VCaP (cell line): Measurements from ENCODE around the gene WNT16.

Experiments used
- H3K27ac ChIP-seq: fragments of 450-650 bp; 2 replicates; pipeline ENCODE4 v1.5.1; 2017
- CTCF ChIP-seq: fragments of 450-650 bp; conservative IDR thresholded peaks from 2 replicates; pipeline ENCODE4 v1.5.1; 2017; ENCODE audit warnings: mild to moderate bottlenecking, moderate library complexity

Gene WNT16

DNA sequence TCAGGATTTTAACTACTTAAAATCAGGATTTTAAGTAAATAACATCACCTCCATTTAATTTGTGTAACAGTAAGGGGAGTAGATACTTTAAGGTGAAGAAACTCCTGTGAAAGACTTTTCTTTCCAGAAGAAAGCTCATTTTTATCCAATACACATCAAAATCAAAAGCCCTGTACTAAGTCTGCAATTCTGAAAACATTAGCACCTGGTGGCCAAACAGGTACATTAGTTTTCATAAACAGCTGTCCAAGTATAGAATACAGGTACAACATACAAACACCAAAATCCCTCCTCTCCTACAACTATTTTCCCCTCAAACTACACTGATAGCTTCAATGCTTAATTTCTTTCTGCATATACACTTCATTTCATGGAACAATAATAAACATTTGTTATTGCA lies 44.4 kb downstream of the WNT16 start:
- no peak overlapping the region for H3K27ac ChIP-seq

GRCh38 chr7:121376979-121377378 lies 48.2 kb downstream of the WNT16 start:
- H3K27ac ChIP-seq, result no peak overlapping the region
- TF ChIP-seq CTCF, result no peak

More for the DNA sequence above, 44.4 kb downstream of the WNT16 start:
- TF ChIP-seq CTCF, result peak; percentile 34

- no peak for TF ChIP-seq CTCF
- no peak overlapping the region for H3K27ac ChIP-seq
These were observed 51.1 kb downstream of the WNT16 start for GRCh38 chr7:121379930-121380329.

- H3K27ac ChIP-seq, result peak overlapping the region; percentile 24
- TF ChIP-seq CTCF, result no peak
These were observed 53.7 kb downstream of the WNT16 start for GRCh38 chr7:121382473-121382872.

DNA sequence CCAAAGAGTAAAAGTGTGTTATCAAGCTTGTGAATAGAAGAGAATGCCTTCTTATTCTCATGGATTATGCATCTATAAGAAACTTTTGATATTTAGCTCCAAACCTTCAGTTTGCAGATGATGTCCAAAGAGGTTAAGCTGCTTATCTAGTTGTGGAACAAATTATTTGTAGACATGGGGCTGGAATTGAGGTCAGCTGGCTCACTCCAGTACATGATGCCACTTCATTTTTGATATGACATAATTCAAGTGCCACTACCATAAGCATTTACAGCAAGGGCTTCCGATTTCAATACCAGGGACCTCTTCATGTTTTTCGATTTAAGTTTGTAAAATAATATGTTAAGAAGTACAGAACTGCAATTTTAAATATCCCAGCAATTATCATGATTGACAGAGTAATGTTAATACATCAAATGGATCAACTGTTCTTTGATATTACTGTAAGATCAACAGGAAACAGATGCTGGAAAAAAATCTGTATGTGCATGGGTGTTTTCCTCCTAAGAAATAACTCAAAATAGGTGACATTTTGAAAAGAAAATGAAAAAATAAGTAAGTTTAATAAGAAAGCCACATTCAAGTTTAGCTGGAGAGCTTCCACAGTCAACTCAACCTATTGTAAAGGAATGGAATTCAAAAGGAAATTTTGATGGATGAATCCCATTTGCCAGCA lies 54.6 kb downstream of the WNT16 start:
- peak overlapping the region; percentile 24 for H3K27ac ChIP-seq
- TF ChIP-seq CTCF, result no peak

DNA sequence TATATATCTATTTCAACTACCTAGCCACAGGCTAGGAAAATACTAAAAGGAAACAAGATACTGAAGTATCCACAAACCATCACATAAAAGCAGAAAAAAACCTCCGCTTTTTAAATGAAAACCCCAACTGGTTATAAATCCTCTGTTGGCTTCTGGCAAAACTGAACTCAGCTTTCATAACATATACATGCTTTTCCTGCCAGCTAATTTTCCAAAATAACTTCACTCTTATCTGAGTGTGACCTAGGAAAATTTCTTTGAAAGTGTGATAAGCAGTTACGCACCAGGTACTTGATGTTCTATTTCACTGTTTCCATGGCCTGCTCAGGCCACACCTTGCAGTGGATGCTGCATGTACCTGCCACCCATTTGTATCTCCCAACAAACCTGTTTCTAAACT lies 55.5 kb downstream of the WNT16 start:
- H3K27ac ChIP-seq, result no peak overlapping the region
- TF ChIP-seq CTCF, result no peak

- H3K27ac ChIP-seq, result no peak overlapping the region
- no peak for TF ChIP-seq CTCF
These were observed 56.4 kb downstream of the WNT16 start for GRCh38 chr7:121385056-121385799.
